ENCODE data around the gene XXYLT1.

XXYLT1 gene

GRCh38 chr3:195125646-195126045 lies 145.3 kb downstream of the XXYLT1 start:
- Histone ChIP-seq H3K4me3 (ENCODE audit: severe bottlenecking) (no peak overlapping the region), H3K27me3 (ENCODE audit: insufficient read depth, poor library complexity, severe bottlenecking) (no peaks in the 10 kb centered on the region), H3K36me3 (ENCODE audit: low read depth) (no peaks in the 10 kb centered on the region), H3K27ac (ENCODE audit: poor library complexity, severe bottlenecking) (no peak overlapping the region), H3K4me1 (ENCODE audit: insufficient read depth, poor library complexity, severe bottlenecking) (no peaks in the 10 kb centered on the region), H3K9me3 (ENCODE audit: severe bottlenecking) (no peaks in the 10 kb centered on the region)
- no peak for ATAC-seq (ENCODE audit: low read depth)
- TF ChIP-seq CTCF (IDR thresholded peaks at IDR 0.05; ENCODE audit: poor library complexity, severe bottlenecking): no peak
- DNase-seq (ENCODE audit: low spot score): no peak

GRCh38 chr3:195124378-195124992 lies 146.5 kb downstream of the XXYLT1 start:
- Histone ChIP-seq H3K9me3 (ENCODE audit: severe bottlenecking) (no peaks in the 10 kb centered on the region), H3K36me3 (ENCODE audit: low read depth) (no peaks in the 10 kb centered on the region), H3K4me1 (ENCODE audit: insufficient read depth, poor library complexity, severe bottlenecking) (peaks cover 3% of the 10 kb centered on the region), H3K4me3 (ENCODE audit: severe bottlenecking) (no peak overlapping the region), H3K27me3 (ENCODE audit: insufficient read depth, poor library complexity, severe bottlenecking) (no peaks in the 10 kb centered on the region), H3K27ac (ENCODE audit: poor library complexity, severe bottlenecking) (no peak overlapping the region)
- TF ChIP-seq CTCF (IDR thresholded peaks at IDR 0.05; ENCODE audit: poor library complexity, severe bottlenecking): no peak
- DNase-seq (ENCODE audit: low spot score) (no peak), ATAC-seq (ENCODE audit: low read depth) (no peak)

- DNase-seq (ENCODE audit: low spot score): no peak
These were observed 147.7 kb downstream of the XXYLT1 start for GRCh38 chr3:195123281-195123691.

GRCh38 chr3:195122261-195122660 lies 148.7 kb downstream of the XXYLT1 start:
- Histone ChIP-seq H3K9me3 (ENCODE audit: severe bottlenecking) (no peaks in the 10 kb centered on the region), H3K36me3 (ENCODE audit: low read depth) (no peaks in the 10 kb centered on the region), H3K27me3 (ENCODE audit: insufficient read depth, poor library complexity, severe bottlenecking) (no peaks in the 10 kb centered on the region), H3K4me1 (ENCODE audit: insufficient read depth, poor library complexity, severe bottlenecking) (peaks cover 14% of the 10 kb centered on the region), H3K4me3 (ENCODE audit: severe bottlenecking) (no peak overlapping the region), H3K27ac (ENCODE audit: poor library complexity, severe bottlenecking) (no peak overlapping the region)
- TF ChIP-seq CTCF (IDR thresholded peaks at IDR 0.05; ENCODE audit: poor library complexity, severe bottlenecking): no peak
- DNase-seq (ENCODE audit: low spot score): no peak
- no peak for ATAC-seq (ENCODE audit: low read depth)

More at GRCh38 chr3:195123281-195123691, 147.7 kb downstream of the XXYLT1 start:
- Histone ChIP-seq H3K9me3 (ENCODE audit: severe bottlenecking) (no peaks in the 10 kb centered on the region), H3K36me3 (ENCODE audit: low read depth) (no peaks in the 10 kb centered on the region), H3K27ac (ENCODE audit: poor library complexity, severe bottlenecking) (no peak overlapping the region), H3K4me1 (ENCODE audit: insufficient read depth, poor library complexity, severe bottlenecking) (peaks cover 10% of the 10 kb centered on the region), H3K27me3 (ENCODE audit: insufficient read depth, poor library complexity, severe bottlenecking) (no peaks in the 10 kb centered on the region), H3K4me3 (ENCODE audit: severe bottlenecking) (no peak overlapping the region)
- TF ChIP-seq CTCF (IDR thresholded peaks at IDR 0.05; ENCODE audit: poor library complexity, severe bottlenecking): no peak
- ATAC-seq (ENCODE audit: low read depth): no peak

- Histone ChIP-seq H3K4me3 (ENCODE audit: severe bottlenecking) (no peak overlapping the region), H3K36me3 (ENCODE audit: low read depth) (no peaks in the 10 kb centered on the region), H3K4me1 (ENCODE audit: insufficient read depth, poor library complexity, severe bottlenecking) (peaks cover 14% of the 10 kb centered on the region), H3K27me3 (ENCODE audit: insufficient read depth, poor library complexity, severe bottlenecking) (no peaks in the 10 kb centered on the region), H3K9me3 (ENCODE audit: severe bottlenecking) (no peaks in the 10 kb centered on the region), H3K27ac (ENCODE audit: poor library complexity, severe bottlenecking) (peak overlapping the region; percentile 17)
- TF ChIP-seq CTCF (IDR thresholded peaks at IDR 0.05; ENCODE audit: poor library complexity, severe bottlenecking): no peak
- no peak for ATAC-seq (ENCODE audit: low read depth)
- DNase-seq (ENCODE audit: low spot score): no peak
These were observed 150.7 kb downstream of the XXYLT1 start for GRCh38 chr3:195120267-195120601.

Data from RWPE2 (cell line).